ENCODE results near the gene POPDC2. TPM values are rescaled to one million over a fixed set of nuclear protein-coding genes. Genes with fewer than 3 reads are reported as not detected.

Gene POPDC2
- under 0.01 TPM in 1 of 2 replicates, not detected in the other for total RNA-seq

GRCh38 chr3:119660474-119661440 is at the start of gene POPDC2:
Gene POPDC2 (minus strand): TSS chr3:119660589. CDS start chr3:119660423, 166 bp downstream.

DNA sequence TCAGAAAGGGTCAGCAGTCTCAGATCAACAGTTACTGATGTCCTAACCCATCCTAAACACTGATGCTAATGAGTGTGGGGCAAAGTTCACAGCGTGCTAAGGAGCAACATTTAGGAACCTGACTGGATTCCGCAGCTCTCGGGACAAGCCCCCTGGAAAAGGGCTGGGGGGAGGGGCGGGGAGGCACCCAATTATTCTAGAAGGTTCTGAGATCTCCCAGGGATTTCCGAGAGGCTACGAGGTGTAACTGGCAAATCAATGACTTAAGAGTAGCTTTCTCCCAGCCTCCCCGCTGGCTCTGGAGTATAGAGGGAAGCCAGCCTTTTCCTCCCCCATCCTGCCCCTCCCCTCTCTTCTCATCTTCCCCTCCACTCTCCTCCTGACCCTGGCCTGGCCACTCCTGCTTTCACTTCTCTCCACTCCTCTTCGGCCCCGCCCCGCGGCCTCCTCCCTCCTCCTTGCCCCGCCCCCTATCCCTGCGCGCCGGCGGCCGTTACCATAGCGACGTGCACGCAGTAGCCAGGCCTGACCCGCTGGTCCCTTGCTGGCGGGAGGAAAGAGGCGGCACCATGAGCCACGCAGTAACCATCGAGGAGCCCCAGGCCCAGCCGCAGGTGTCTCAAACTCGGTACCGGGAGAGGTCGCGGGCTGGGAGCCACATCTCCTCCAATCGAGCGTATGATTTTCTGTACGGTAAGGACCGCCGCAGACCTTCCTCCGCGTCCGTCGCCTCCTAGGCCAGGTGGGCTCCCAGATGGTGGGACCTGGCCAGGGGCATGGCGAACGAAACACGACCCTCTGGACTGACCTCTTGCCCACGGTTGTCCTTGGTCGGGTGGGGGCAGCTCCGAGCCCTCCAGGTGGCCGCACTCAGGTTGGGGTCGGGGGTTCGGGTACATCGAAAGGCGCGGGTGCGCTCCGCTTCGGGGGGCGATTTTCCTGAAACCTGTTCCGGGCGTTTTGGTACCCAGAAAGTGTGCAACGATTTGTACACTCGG is 42.4 kb upstream of the POPDC2 start, which contains the start of gene CFAP91:
Gene CFAP91 (plus strand): TSS at position 493 of the 998 bp plus-strand sequence. CDS start 77 bp downstream, at position 570.

GRCh38 chr3:119676771-119677640 is 16.6 kb upstream of the POPDC2 start, which contains the start of gene COX17:
Gene COX17 (minus strand): TSS chr3:119677406. CDS start chr3:119677310, 96 bp downstream.

GRCh38 chr3:119597548-119598288 is 62.7 kb downstream of the POPDC2 start, which contains the start of gene PLA1A:
Gene PLA1A (plus strand): TSS chr3:119597885. CDS start chr3:119597914, 29 bp downstream.

Other genes with a start within 250 kb of the POPDC2 start
- 13.7 and 21.9 TPM in 2 replicates for gene TMEM39A, start 197.0 kb downstream of the POPDC2 start, total RNA-seq
- 8.5 TPM in 2 replicates for gene POGLUT1, start 191.6 kb downstream of the POPDC2 start, total RNA-seq
- 52.1 and 74.0 TPM in 2 replicates for gene TIMMDC1, start 162.0 kb downstream of the POPDC2 start, total RNA-seq
- gene CD80, start 101.0 kb downstream of the POPDC2 start, total RNA-seq, result not detected in 2 replicates
- gene ADPRH, start 81.1 kb downstream of the POPDC2 start, total RNA-seq, result 5.4 and 8.1 TPM in 2 replicates
- gene PLA1A, start 62.7 kb downstream of the POPDC2 start, total RNA-seq, result 0.16 and 3.9 TPM in 2 replicates
- 6.7 and 22.8 TPM in 2 replicates for gene COX17, start 16.8 kb upstream of the POPDC2 start, total RNA-seq
- 2.0 and 3.2 TPM in 2 replicates for gene CFAP91, start 42.4 kb upstream of the POPDC2 start, total RNA-seq
- gene NR1I2, start 121.5 kb upstream of the POPDC2 start, total RNA-seq, result under 0.01 and 0.16 TPM in 2 replicates